Spleen (tissue), 11 donors: ENCODE data around the gene DNAJC10. TPM values are rescaled to one million over a fixed set of nuclear protein-coding genes. Genes with fewer than 3 reads are reported as not detected.
"Not testable (repeated sequence)": the region's sequence is repeated elsewhere in the genome, so short reads cannot be mapped to it uniquely, and the experiment has no call there.

Experiments used
- DNase-seq: peaks from one replicate; pipeline ENCODE4 v3.0.0-alpha.2; 2020
- H3K27ac ChIP-seq, 8 donors: fragments of 200-600 bp; sonication (generic) in 7 of 8; 1 replicate in 4 of 8; 2 replicates in 4 of 8; pipeline versions ENCODE4 v1.5.0 to v1.8.0; 2016 to 2021; ENCODE audit warnings: inconsistent platforms in 4 of 8, mild to moderate bottlenecking in 4 of 8, moderate library complexity in 1 of 8
- H3K27me3 ChIP-seq, 7 donors: fragments of 200-600 bp; sonication (generic) in 6 of 7; replicated peaks in 1 of 7; 1 replicate in 4 of 7; 2 replicates in 3 of 7; pipeline versions ENCODE4 v1.5.0 to v1.8.0; 2016 to 2021; ENCODE audit warnings: inconsistent platforms in 3 of 7, mild to moderate bottlenecking in 1 of 7
- H3K36me3 ChIP-seq, 6 donors: fragments of 200-600 bp; sonication (generic) in 5 of 6; 1 replicate in 4 of 6; 2 replicates in 2 of 6; pipeline versions ENCODE4 v1.5.0 to v1.8.0; 2016 to 2021; ENCODE audit warnings: inconsistent platforms in 2 of 6
- H3K4me1 ChIP-seq, 6 donors: fragments of 200-600 bp; sonication (generic) in 5 of 6; 1 replicate in 3 of 6; 2 replicates in 3 of 6; pipeline versions ENCODE4 v1.5.0 to v1.8.0; 2016 to 2021; ENCODE audit warnings: inconsistent platforms in 3 of 6
- H3K4me3 ChIP-seq, 8 donors: fragments of 200-600 bp; sonication (generic) in 7 of 8; 1 replicate in 4 of 8; 2 replicates in 4 of 8; pipeline versions ENCODE4 v1.5.0 to v1.8.0; 2016 to 2021; ENCODE audit warnings: inconsistent platforms in 4 of 8, mild to moderate bottlenecking in 4 of 8, moderate library complexity in 2 of 8
- H3K9me3 ChIP-seq, 8 donors: fragments of 200-600 bp; sonication (generic) in 7 of 8; 1 replicate in 4 of 8; 2 replicates in 4 of 8; pipeline versions ENCODE4 v1.5.0 to v1.8.0; 2016 to 2021; ENCODE audit warnings: inconsistent platforms in 4 of 8
- POLR2A ChIP-seq, 3 donors: fragments of 450-650 bp; IDR thresholded peaks; one replicate each; pipeline ENCODE4 v1.5.1; 2017; ENCODE audit warnings: antibody characterized with exemption in 3 of 3, mild to moderate bottlenecking in 1 of 3
- POLR2AphosphoS5 ChIP-seq, 3 donors: sonication (generic); formaldehyde crosslinking; IDR thresholded peaks; one replicate each; pipeline ENCODE4 v1.5.1; 2017; ENCODE audit warnings: antibody characterized with exemption in 3 of 3
- WGBS, 5 donors: extraction: QIAGEN DNeasy Blood & Tissue Kit in 3 of 5; methylation state at CpG; one replicate each; pipeline versions ENCODE4 v1.1.5 to v1.1.7; 2013 to 2018; 5-methylcytosine and 5-hydroxymethylcytosine counted together
- intact Hi-C: fragments of 100-400 bp; cut with DNase I; formaldehyde crosslinking; loops from one replicate; pipeline ENCODE4 v1.15.0; 2023; ENCODE audit warnings: low total_unique reads
- polyA plus RNA-seq, 3 donors: library from polyadenylated mRNA; stranded (reverse); fragments of 200-250 nt; gene quantifications; one replicate each; pipeline ENCODE4 v1.2.1, GENCODE V29; 2013
- total RNA-seq, 7 donors: library from RNA; depleted of rRNA in 3 of 7; stranded (reverse); fragments of >200 nt in 3 of 7; fragmentation: NEBNext Ultra II Directional in 4 of 7; extraction: Animal tissue kit (Norgen Biotek cat#: 25700) in 4 of 7; gene quantifications; one replicate each; pipeline versions ENCODE4 v1.1.0 to v1.2.1, GENCODE V29; 2016 to 2021
- TF ChIP-seq, protein P1 (sequence below), 11 experiments: fragments of 200-600 bp in 7 of 11; fragments of 450-650 bp in 4 of 11; sonication (generic) in 4 of 11; IDR thresholded peaks in 8 of 11; conservative IDR thresholded peaks in 3 of 11; 1 replicate in 7 of 11; 2 replicates in 4 of 11; pipeline versions ENCODE4 v1.4.0 to v1.8.0; 2016 to 2021; ENCODE audit warnings: antibody characterized with exemption in 11 of 11, inconsistent platforms in 4 of 11, mild to moderate bottlenecking in 1 of 11
- donor health status: healthy with polysubstance abuse.
- donor health status: DM: no; HTN: no; CAD: no; lungs with moderate emphysema.
- donor health status: DM: no; HTN: no; CAD: no.
- donor health status: Bipolar disorder and iron deficiency.
- donor health status: healthy.
- donor health status: DM: no; HTN: no; CAD: no.
- donor health status: DM: yes; HTN: yes; CAD: no.

Gene DNAJC10
- total and polyA plus RNA-seq, 10 donors = 25.7 to 108 (median 72.1) TPM

DNA sequence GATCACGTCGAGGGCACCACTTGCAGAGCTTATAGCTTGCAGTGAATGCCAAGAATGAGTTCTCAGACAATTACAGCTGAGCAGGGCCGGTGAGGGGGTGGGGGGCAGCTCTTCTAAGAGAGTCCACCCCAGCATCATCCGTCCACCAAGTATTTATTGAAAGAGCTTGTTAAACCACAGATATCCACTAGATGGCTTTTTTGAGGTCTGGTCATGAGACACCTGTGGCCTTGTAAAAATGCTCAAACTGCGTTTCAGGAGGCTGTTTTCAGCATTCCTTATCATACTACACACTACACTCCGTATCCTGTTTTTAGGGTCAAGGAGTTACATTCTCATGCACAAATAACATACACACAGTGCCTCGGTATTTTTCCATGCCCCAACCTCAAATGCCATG is 51.5 kb downstream of the DNAJC10 start:
- no peaks in the 10 kb centered on the region for H3K27me3 ChIP-seq
- peaks cover 0 to 98% (median 38%) of the 10 kb centered on the region in 6 donors for H3K36me3 ChIP-seq
- peaks cover 0 to 43% (median 39%) of the 10 kb centered on the region in 8 donors for H3K9me3 ChIP-seq
- no peak overlapping the region for H3K4me3 ChIP-seq
- DNase-seq = no peak
- peak in 1 of 3 donors; percentile 6 for TF ChIP-seq POLR2AphosphoS5 (IDR thresholded peaks at IDR 0.05)
- TF ChIP-seq, protein P1, sequence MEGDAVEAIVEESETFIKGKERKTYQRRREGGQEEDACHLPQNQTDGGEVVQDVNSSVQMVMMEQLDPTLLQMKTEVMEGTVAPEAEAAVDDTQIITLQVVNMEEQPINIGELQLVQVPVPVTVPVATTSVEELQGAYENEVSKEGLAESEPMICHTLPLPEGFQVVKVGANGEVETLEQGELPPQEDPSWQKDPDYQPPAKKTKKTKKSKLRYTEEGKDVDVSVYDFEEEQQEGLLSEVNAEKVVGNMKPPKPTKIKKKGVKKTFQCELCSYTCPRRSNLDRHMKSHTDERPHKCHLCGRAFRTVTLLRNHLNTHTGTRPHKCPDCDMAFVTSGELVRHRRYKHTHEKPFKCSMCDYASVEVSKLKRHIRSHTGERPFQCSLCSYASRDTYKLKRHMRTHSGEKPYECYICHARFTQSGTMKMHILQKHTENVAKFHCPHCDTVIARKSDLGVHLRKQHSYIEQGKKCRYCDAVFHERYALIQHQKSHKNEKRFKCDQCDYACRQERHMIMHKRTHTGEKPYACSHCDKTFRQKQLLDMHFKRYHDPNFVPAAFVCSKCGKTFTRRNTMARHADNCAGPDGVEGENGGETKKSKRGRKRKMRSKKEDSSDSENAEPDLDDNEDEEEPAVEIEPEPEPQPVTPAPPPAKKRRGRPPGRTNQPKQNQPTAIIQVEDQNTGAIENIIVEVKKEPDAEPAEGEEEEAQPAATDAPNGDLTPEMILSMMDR (IDR thresholded peaks at IDR 0.05 in 8 of 11, conservative IDR thresholded peaks at IDR 0.05 in 3 of 11) = peak in 6 of 11 experiments; percentile 24 to 37 (median 26)
- TF ChIP-seq POLR2A (IDR thresholded peaks at IDR 0.05) = no peak
- no peak overlapping the region for H3K27ac ChIP-seq
- peaks cover 0 to 6% (median 0%) of the 10 kb centered on the region in 6 donors for H3K4me1 ChIP-seq
- intact Hi-C loops = loop anchor here (10.0 kb wide), 1 partner anchor 217 kb away; no protein-coding TSS in a partner anchor
- WGBS, 5 donors = 70 to 80% (median 72%) methylated on average over 7 of the region's 7 CpGs

DNA sequence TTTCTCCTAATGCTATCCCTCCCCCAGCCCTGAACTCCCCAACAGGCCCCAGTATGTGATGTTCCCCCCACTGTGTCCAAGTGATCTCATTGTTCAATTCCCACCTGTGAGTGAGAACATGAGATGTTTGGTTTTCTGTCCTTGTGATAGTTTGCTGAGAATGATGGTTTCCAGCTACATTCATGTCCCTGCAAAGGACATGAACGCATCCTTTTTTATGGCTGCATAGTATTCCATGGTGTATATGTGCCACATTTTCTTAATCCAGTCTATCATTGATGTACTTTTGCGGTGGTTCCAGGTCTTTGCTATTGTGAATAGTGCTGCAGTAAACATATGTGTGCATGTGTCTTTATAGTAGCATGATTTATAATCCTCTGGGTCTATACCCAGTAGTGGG is 52.9 kb downstream of the DNAJC10 start:
- not testable (repeated sequence) for H3K27ac ChIP-seq, H3K4me3 ChIP-seq, DNase-seq, H3K27me3 ChIP-seq, H3K4me1 ChIP-seq
- WGBS, 5 donors = 89 to 100% (median 97%) methylated on average over 2 of the region's 2 CpGs
- Histone ChIP-seq H3K9me3 (peaks cover 0 to 43% (median 39%) of the 10 kb centered on the region in 8 donors), H3K36me3 (peaks cover 0 to 98% (median 28%) of the 10 kb centered on the region in 6 donors)
- intact Hi-C loops = loop anchor here (10.0 kb wide), 1 partner anchor 216 kb away; no protein-coding TSS in a partner anchor

DNA sequence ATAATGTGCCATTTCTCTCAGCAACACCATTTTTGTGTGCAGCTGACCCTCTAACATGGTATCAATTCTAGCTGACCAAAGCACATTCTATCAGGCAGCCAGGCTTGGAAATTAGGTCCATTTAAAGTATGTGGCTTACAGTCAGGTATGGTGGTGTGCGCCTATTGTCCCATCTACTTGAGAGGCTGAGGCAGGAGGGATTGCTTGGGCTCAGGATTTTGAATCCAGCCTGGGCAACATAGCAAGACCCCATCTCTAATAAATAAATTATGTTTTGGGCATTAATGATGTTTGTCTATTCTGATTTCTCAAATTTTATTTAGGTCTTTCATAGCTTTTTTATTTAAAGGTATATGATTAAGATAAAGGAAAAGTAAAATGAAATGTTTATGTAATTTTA is 63.3 kb downstream of the DNAJC10 start:
- no peak overlapping the region for H3K4me3 ChIP-seq

DNA sequence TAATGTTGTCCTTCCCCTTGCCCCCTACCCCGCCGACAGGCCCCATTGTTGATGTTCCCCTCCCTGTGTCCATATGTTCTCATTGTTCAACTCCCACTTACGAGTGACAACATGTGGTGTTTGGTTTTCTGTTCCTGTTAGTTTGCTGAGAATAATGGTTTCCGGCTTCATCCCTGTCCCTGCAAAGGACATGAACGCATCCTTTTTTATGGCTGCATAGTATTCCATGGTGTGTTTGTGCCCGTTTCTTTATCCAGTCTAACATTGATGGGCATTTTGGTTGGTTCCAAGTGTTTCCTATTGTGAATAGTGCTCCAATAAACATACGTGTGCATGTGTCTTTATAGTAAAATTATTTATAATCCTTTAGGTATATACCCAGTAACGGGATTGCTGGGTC is 65.0 kb downstream of the DNAJC10 start:
- WGBS, 5 donors = 96 to 99% (median 98%) methylated on average over 8 of the region's 8 CpGs
- H3K27me3 ChIP-seq, H3K27ac ChIP-seq, H3K4me1 ChIP-seq, DNase-seq, intact Hi-C loops, H3K9me3 ChIP-seq, H3K4me3 ChIP-seq: not testable (repeated sequence)
- peaks cover 2 to 55% (median 25%) of the 10 kb centered on the region in 6 donors for H3K36me3 ChIP-seq

More for the DNA sequence above, 63.3 kb downstream of the DNAJC10 start:
- DNase-seq = no peak
- intact Hi-C loops = no loop called here
- no peaks in the 10 kb centered on the region for H3K27me3 ChIP-seq
- peaks cover 2 to 73% (median 37%) of the 10 kb centered on the region in 6 donors for H3K36me3 ChIP-seq
- no peak overlapping the region for H3K27ac ChIP-seq
- 94 to 100% (median 98%) methylated on average over 1 of the region's 1 CpG for WGBS, 5 donors
- H3K4me1 ChIP-seq = no peaks in the 10 kb centered on the region
- TF ChIP-seq POLR2A (IDR thresholded peaks at IDR 0.05) = no peak
- no peak for TF ChIP-seq POLR2AphosphoS5 (IDR thresholded peaks at IDR 0.05)
- TF ChIP-seq, protein P1 (IDR thresholded peaks at IDR 0.05 in 8 of 11, conservative IDR thresholded peaks at IDR 0.05 in 3 of 11) = no peak
- H3K9me3 ChIP-seq = peaks cover 0 to 10% (median 4%) of the 10 kb centered on the region in 8 donors

DNA sequence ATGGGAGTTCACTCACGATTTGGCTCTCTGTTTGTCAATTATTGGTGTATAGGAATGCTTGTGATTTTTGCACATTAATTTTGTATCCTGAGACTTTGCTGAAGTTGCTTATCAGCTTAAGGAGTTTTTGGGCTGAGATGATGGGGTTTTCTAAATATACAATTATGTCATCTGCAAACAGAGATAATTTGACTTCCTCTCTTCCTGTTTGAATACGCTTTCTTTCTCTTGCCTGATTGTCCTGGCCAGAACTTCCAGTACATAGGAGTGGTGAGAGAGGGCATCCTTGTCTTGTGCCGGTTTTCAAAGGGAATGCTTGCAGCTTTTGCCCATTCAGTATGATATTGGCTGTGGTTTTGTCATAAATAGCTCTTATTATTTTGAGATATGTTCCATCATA is 66.6 kb downstream of the DNAJC10 start:
- 65 to 85% (median 73%) methylated on average over 3 of the region's 3 CpGs for WGBS, 5 donors

More for the DNA sequence above, 66.6 kb downstream of the DNAJC10 start:
- intact Hi-C loops, H3K27me3 ChIP-seq, H3K4me1 ChIP-seq, H3K27ac ChIP-seq, H3K9me3 ChIP-seq, DNase-seq, H3K4me3 ChIP-seq: not testable (repeated sequence)
- peaks cover 2 to 40% (median 18%) of the 10 kb centered on the region in 6 donors for H3K36me3 ChIP-seq
